Activated naive CD8-positive, alpha-beta T cell treated with anti-CD3 and anti-CD28 coated beads, Interleukin-2, amount 50 U/mL, for 16 hours (primary cell): ENCODE data around the gene FREM3.

Source experiments
- DNase-seq: peaks from one replicate; pipeline ENCODE4 v3.0.0-alpha.2; 2020; ENCODE audit warnings: low read depth, low spot score

The FREM3 gene

DNA sequence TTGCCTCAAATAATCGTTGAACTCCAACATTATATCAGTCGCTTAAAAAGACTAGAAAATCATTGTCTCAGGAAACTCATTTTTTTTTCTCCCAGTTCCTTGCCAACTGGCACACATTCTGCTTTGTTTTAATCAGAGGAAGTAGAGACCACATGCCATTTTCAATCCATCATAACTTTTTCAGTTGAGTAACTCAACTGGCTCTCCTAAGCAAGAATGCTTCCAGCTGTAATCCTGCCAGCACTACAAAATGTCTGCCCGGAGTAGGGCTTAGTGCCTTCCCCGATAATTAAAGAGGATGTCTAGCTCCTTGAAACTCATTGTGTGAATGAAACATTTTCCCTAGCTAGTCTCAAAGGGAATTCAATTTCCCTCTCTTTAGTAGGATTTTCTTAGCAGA lies 33.0 kb downstream of the FREM3 start:
- no peak for DNase-seq

DNA sequence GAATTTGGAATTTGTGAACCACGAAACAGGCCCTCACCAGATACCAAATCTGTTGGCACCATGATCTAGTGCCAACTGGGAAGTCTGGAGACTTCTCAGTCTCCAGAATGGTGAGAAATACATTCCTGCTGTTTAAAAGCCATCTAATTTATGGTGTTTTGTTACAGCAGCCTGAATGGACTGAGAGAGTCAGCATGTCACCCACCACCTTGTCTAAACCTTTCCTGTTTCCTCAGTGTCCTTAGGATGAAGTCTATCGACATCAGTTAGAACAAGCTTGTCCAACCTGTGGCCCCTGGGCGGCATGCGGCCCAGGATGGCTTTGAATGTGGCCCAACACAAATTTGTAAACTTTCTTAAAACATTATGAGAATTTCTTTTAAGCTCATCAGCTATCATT lies 42.1 kb downstream of the FREM3 start:
- DNase-seq: no peak

DNA sequence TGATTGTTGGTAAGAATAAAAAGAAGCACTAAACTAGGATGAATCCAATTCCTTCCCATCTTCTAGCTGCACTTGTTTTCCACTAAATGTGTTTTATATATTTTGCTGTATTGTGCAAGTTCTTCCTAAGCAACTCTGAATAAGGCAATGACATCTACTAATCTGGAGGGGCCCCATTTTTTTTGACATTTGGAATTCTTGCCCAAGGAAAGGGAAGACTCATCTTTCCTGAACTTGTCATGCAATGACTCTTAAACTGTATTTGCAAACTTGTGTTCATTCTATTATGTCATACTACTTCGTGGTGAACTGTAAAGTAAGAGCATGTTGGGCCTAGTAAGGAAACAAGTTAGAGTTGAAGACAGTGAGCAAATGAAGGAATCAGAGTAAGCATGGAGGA lies 45.9 kb downstream of the FREM3 start:
- DNase-seq: no peak

DNA sequence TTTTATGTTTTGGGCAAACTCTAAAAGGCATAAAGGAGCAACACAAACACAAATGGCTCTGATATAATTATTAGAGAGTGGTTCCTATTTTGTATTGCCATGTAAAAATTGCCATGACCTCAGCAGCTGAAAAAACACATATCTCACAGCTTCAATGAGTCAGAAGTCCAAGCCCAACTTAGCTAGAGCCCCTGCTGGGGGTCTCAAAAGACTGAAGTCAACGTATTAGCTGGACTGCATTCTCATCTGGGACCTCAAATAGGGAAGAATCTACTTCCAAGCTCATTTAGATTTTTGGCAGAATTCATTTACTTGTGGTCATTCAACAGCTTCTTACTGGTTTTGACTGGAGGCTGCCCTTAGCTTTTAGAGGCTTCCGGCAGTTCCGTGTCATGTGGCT lies 47.4 kb downstream of the FREM3 start:
- DNase-seq: no peak

DNA sequence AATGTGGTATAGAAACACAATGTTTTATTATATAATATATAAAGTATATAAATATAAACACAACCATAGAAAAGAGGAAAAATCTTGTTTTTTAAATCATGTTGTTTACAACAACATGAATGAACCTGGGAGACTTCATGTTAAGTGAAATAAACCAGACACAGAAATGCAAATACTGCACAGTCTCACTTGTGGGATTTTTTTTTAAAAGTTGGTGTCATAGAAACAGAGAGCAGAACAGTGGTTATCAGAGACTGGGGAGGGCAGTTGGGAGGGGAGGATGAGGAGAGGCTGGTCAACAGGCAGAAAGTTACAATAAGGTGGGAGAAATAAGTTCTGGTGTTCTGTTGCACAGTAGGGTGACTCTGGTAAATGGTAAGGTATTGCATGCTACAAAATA lies 57.1 kb downstream of the FREM3 start:
- no peak for DNase-seq

DNA sequence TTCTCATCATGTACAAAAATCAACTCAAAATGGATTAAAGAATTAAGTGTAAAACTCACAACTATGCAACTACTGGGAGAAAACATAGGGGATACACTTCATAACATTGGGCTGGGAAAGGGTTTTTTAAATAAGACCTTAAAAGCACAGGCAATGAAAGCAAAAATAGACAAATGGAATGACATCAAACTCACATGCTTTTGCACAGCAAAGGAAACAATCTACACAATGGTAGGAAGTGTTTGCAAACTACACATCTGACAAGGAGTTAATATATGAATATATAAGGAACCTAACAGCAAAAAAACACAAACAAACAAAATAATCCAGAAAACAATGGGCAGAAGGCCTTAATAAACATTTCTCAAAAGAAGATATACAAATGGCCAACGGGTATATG lies 57.9 kb downstream of the FREM3 start:
- no peak for DNase-seq

DNA sequence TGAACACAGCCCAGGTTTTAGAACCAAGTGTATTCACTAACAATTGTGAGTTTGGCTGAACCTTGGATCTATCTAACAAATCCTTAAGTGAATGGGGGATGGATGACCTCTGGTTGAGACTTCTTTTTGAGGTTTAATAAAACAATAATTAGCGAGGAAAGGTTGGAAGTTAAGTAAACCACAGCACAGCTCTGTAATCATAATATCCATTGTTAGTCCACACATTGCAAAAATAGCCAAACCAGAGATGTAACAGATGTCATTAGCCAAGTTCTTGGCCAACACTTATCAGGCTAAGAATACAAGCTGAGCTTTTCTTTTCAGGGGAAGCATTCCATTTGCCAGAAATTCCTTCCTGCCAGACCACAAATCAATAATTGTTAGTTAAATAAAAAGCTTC lies 59.1 kb downstream of the FREM3 start:
- DNase-seq: no peak

DNA sequence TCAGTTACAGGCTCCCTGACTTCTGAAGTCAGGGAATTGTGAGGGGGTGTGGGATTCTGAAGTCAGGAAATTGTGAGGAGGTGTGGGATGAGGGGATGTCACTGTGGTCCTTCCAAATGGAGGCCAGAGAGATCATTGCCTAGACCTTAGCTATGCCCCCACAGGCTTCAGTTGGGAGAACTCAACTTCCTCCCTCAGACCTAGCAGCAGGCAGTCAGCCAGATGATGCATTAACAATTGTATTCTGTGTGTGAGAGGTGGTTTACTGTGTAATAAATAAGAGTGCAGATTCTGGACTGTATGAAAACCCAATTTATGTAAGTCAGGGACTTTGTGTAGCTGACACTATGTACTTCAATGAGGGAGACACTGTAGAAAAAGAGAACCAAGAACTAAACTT lies 65.7 kb downstream of the FREM3 start:
- DNase-seq: no peak

DNA sequence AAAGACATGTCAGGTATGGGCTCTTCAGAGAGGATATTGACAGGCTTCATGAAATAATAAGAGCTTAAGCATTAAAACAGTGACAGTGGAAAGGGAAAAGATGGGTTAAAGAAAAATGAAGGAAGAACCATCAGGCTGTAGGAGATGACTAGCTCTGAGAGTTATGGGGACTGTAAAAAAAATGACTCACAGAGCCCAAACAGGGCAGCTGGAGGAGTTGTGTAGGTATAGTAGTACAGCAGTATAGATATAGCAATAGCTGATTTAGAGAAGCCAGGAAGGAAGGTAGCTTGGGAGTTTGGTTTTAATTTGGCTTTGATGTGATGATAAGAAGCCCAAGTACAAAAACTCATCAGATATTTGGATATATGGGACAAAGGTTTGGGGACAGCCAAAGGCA lies 66.6 kb downstream of the FREM3 start:
- no peak for DNase-seq

DNA sequence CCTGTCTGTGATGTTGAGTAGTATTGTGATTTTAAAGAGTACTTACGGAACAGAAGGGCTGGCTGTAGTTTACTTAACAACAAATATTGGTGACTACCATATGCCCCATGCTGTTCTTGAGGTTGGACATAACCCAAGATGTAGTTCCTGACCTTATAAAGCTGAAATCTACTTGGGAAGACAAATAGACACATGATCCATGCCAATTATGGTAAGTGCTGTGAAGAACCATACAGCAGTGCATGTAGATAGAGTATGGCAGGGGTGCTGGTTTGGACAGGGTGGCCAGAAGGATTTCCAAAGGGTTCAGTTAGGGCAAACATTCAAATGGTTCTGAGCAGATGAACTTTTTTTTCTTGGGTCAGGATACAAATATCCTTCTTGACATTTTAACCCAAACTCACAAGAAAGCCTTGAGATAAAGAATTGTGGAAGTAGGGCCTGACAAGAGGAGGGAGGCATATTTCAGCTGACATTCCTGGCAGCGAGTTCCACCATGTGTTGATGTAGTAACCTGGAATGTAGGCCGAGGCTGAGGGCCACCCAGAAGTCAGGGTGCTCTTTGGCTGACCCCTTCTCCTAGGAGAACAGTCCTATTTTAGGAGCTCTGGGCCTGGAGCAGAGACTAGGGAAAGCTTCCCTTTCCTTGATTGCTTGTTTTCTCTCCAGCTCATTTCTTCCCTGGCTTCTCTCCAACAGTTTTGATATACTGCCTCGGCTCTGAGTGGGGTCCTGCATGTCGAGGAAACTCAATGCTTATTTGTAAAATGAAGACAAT lies 74.2 kb downstream of the FREM3 start:
- no peak for DNase-seq

DNA sequence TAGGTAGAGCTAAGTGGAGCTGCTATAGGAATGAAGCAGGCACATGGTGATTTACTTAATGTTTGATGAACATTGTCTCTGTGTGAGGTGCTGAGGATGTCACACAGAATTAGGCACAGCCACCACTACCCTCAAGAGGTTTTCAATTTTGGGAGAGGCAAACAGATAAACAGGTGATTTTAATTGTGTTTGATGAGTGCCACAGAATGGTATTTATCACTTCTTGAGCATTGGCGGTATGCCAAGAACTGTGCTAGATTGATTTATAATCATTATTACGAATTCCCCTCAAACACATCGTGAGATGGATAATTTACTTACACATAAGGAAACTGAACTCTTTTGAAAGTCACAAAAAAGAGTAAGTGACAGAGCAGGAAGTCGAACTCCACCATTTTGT lies 74.8 kb downstream of the FREM3 start:
- no peak for DNase-seq

DNA sequence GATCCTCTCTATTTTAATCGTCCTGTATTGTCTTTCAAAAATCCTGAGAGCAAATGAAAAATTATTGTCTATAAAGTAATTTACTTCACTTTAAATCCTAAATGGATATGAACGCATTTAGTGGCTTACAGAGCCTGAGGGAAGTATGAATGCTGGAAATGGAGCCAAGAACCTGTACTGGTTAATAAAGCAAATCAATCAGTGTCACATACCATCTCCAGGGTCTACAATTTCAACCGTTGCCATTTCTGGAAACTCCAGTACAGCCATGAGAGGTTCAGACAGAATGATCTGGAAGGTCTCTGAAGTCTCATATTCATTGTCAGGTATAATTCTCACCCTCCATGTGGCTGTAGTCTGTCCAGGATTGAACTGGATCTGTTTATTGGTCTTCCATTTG lies 76.6 kb downstream of the FREM3 start:
- no peak for DNase-seq

DNA sequence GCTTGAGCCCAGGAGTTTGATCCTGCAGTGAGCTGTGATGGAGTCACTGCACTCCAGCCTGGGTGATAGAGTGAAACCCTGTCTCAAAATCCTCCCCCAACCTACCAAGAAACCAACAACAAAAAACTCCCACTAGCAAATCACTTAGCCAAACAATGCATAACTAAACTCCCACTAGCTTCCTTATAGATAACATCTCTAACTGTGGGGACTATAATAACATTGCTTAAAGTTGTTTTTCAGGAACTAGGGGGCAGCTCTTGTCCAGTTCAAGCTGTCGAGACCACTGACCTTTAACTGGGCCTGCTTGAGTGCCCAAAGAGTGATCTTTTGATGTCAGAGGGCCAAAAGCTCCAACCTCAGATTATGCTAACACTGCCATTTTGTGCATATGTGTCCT lies 81.7 kb downstream of the FREM3 start:
- DNase-seq: no peak

DNA sequence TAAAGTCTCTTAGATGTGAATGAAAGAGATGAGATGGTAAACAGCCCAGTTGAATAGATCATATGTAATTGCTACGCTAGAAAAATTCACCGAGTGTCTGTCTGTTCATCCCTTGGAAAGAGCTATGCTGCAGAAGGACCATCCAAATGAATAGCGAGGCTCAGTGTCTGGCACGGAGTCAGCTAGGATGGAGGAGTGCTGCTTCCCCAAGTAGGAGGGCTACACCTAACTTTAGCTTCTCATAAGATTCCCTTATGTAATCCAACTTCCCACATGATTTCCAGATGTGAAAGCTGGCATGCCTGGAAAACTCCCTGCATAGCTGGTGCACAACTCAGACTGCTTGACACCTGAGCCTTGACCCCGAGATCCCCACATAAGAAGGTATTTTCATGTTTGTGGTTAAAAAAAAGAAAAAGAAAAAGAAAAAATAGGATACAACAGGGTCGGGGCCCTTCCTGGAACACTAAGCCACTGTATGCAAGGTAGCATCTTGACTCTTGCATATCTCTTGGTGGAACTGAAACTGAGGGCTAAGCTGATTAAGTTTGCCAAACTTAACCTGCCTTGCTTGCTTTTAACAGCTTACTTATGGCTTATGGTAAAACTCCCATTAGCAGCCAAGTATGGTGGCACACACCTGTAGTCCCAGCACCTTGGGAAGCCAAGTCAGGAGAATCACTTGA lies 82.3 kb downstream of the FREM3 start:
- DNase-seq: no peak

DNA sequence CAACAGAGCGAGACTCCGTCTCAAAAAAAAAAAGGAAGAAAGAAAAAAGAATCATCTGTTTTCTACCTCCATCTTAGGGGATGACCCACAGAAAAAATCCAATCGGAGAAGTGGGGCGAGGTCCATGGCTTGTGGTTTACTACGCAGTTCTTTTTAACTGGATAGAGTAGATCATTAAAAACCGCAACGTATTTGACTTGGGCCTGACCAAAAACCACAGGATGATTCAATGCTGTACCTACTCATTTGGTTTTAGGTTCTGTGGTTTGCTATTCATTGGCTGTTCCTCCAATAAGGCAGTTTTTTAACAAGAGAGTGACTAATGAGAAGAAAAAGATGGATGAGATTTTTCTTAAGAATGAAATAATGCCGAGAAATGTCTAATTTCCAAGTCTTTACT lies 83.7 kb downstream of the FREM3 start:
- DNase-seq: no peak

DNA sequence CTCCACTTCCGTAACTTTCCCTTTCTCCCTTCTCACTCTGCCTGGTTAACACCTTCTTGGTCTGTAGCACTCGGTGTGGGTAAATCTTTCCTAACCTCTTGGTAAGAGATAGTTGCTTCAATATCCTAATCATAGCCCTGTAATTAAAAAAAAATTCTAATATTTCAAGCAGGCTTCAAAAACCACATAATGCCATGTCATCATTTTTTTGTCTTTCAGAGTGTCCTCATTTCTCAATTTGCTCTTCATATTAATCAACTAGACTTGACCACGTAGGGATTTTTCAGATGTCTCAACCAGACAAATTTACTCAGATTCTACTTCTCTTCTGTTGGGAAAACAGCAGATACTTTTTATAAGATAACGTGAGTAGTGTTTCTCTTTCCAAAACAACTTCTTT lies 91.0 kb downstream of the FREM3 start:
- DNase-seq: no peak

DNA sequence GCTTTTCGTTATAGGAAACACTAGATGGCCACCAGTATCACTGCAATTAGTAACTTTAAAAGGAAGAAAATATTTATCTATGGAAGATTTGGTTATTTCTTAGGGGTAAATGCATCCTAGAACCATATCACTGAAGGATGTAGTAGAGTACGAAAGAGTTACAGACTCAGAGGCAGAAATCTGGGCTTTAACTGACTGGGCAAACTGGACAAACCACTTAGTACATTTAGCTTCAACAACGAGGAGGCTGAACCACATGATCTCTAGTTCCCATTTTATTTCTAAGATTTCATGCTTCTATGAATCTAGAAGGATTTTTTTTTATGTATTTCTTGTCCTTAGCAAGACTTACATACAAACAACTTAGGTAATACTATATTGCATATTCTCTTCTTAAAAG lies 94.0 kb downstream of the FREM3 start:
- DNase-seq: no peak

DNA sequence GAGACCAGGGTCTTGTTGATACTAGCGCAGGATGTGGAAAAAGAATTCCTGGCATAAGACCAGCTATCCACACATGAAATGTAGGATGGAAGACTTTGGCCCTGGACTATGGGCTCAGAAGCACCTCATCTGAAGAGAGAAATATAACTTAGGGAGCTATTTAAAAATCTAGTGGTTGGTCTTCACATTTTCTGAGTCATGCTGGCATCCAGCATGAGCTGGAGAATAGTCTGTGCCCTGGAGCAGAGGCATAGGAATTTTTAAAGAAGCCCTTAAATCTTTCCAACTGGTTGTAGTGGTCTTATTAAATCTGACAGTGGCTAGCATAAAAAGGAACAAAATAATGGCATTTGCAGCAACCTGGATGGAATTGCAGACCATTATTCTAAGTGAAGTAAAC lies 100.6 kb downstream of the FREM3 start:
- DNase-seq: no peak

DNA sequence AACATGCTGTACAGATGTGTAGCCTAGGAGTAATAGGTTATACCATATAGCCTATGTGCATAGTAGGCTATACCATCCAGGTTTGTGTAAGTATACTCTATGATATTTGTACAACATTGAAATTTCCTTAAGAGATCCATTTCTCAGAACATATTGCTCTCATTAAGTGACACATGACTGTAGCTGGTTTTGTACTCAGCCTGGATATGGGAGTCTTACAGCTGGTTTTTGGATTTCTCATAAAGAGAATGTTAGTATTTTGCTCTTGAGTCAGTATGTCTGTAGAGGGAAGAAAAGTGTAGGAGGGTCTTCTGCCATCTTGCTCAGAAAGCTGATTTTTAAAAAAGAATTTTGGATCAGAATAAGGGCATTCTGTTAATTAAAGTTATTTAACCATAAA lies 101.7 kb downstream of the FREM3 start:
- no peak for DNase-seq

DNA sequence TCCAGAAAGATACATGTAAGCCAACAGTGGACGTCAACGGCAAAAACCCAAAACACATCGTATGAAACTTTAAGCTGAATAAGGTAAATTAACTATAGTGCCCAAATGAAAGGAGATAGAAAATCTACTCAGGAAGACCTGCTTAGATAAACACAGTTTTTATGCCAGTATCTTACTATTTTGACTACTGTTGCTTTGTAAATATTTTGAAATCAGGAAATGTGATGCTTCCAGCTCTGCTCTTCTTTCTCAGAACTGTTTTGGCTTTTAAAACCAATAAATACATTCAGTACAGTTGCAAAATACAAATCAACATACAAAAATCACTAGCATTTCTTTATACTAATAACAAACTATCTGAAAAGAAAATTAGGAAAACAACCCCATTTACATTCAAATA lies 103.2 kb downstream of the FREM3 start:
- no peak for DNase-seq

DNA sequence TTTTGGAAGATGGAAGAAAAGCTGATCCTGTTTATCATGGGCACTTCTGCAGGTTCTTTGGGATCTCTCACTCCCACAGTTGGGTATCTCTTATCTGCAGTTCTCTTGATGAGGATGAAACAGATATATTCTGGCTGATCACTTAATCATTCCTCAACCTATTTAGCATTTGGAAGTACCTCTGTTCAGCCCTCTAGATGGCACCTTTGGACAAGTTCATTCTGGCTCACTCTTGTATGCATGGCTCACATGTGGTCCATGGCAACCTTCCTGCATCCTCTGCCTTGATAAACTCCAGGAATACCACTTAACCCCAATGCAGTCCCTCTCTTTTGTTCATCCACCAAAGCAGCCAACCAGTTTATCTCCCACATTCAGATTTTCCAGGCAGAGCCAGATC lies 112.8 kb downstream of the FREM3 start:
- DNase-seq: no peak

DNA sequence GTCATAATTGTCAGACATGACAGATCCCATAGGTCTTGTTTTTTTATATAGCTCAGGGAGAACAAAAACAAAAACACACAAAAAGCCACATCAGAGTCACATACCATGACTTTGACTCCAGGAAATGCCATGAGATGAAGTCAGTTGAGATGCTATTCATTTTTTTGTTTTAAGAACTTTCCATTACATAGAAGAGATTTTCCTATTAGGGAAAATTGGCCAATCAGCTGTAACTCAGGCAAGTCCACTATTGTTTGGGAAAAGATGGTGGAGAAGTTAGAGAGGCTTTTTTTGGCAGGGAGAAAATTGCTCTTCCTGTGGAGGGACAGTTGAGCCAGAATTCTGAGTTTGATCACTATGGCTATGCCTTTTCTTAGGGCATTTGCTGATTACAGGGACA lies 114.4 kb downstream of the FREM3 start:
- no peak for DNase-seq

DNA sequence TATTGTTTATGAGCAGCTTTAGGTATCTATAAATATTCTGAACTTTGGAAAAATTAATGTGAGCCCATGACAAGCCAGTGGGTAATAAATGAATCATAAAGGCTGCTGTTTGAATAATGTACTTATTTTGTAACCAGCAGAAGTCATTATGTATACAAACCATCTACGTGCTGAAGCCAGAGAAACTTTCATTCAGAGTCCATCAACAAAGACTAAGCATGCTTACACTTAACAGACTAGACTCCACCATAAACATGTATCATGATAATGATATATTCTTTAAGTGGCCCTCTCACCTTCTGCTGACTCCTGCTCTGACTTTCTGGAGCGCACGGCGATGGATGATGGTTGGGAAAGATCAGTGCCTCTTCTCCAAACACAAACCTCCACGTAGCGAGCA lies 114.9 kb downstream of the FREM3 start:
- no peak for DNase-seq
